NCI-H510A (cell line): ENCODE results near the gene C12orf56.

Source experiments
- DNase-seq: peaks from one replicate; lab custom pipeline; 2025; lab: John Stamatoyannopoulos, UW

The C12orf56 gene

GRCh38 chr12:64390275-64390851 lies at the start of gene C12orf56:
C12orf56 (minus strand) TSS chr12:64390758; CDS start chr12:64390565, 193 bp downstream.
- DNase-seq, result peak; percentile 69

DNA sequence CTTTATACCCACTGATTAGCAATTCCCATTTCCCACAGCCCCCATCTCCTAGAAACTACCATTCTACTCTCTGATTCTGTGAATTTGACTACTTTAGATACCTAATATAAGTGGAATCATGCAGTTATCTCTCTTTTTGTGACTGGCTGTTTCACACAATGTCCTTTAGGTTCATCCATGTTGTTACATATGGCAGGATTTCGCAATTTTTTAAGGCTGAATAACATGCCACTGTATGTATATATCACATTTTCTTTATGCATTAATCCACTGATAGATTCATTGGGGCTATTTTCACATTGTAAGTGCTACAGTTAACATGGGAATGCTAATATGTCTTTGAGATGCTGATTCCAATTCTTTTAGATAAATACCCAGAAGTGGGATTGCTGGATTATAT lies 49.5 kb upstream of the C12orf56 start:
- no peak for DNase-seq

DNA sequence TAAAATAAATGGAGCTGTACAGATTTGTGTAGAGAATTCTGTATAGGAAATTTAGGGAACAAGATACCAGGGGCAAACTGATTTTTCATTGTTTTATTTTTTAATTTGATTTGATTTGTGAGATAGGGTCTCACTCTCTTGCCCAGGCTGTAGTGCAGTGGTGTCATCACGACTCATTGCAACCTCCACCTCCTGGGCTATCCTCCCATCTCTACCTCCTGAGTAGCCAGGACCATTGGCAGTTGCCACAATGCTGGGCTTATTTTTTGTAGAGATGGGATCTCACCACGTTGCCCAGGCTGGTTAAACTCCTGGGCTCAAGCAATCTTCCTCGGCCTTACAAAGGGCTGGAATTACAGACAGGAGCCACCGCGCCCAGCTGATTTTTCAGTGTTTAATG lies 43.4 kb upstream of the C12orf56 start:
- DNase-seq, result no peak

GRCh38 chr12:64431791-64432190 lies 41.2 kb upstream of the C12orf56 start:
- DNase-seq, result no peak

DNA sequence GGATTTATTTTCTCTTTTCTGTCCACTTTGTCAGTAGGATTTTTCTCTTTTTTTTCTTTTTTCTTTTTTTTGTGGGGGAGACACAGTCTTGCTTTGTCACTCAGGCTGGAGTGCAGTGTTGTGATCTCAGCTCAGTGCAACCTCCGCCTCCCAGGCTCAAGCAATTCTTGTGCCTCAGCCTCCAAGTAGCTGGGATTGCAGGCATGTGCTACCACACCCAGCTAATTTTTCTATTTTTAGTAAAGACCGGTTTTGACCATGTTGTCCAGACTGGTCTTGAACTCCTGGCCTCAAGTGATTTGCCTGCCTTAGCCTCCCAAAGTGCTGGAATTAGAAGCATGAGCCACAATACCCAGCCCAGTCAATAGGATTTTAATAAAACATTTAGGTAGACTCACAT lies 40.3 kb upstream of the C12orf56 start:
- DNase-seq, result no peak

GRCh38 chr12:64428956-64429355 lies 38.4 kb upstream of the C12orf56 start:
- DNase-seq, result no peak

DNA sequence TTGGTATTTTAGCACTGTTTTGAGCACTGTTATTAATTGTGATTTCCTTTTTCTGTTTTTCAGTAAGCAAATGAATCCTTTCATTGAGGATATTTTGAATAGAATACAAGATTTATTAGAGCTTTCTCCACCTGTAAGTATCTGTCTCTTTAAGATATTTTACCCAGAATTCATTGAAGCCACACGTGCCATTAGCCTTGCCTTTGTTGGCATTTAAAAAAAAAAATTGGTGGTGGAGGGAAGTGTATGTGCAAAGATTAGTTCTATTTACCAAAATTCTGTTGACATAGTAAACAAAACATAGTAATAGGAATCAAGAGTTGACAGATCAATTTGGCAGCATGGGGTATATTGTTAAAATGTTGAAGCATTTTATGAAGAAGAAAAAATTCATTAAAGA lies 37.4 kb upstream of the C12orf56 start:
- no peak for DNase-seq

DNA sequence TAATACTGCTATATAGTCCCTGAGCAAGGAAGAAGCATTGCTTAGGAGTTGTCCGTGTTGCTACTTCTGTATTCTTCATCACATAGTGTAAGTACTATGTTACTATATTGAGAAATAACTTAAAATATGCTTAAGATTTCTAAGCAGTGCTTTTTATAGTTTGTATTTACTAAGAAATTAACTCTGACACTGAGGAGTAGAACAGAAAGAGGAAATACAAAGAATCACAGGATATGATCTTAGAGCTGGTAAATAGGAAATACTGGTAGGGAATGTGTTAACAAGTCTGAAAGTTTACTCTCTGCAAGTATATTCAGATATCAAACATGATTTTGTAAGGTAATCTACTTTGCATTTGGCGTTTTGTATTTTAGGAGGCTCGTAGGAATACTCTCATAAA lies 29.1 kb upstream of the C12orf56 start:
- no peak for DNase-seq

DNA sequence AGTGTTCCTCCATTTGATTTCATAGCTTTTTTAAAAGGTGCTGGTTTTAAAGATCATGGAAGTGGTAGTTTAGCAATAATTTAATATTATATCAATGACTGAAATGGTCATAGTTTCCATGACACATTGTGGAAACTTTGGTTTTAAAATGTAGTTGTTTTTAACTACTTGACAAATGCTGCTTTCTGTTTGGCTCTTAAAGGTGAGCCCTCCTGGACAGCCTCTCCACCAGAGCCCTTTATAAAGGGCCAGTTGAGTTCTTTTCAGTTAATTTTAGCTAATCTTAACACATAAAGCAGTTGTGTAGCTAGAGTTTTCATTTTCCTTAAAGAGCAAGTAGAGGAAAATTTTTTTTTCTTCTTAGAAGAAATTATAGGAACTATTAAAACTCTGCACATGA lies 27.7 kb upstream of the C12orf56 start:
- no peak for DNase-seq

- DNase-seq, result no peak
Observed at GRCh38 chr12:64413884-64414283, 23.3 kb upstream of the C12orf56 start.

DNA sequence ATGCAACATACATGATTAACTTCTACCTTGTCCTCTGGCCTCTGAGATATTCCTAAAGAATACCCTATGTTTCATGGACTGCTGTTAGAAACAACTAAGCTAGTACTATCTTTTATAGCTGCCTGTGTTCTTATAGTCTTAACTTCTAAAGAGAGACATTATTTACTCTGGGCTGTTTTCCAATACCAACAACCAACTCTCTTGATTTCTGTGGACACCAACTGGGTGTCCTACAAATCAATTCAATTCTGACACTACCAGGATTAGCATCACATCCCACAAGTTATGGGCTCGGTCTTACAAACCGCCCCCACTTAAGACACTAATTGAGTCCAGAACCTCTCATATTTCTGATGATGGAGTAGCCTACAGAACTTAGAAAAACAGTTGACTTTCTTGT lies 21.9 kb upstream of the C12orf56 start:
- DNase-seq, result no peak

- DNase-seq, result no peak
Observed at GRCh38 chr12:64411427-64411826, 20.9 kb upstream of the C12orf56 start.

DNA sequence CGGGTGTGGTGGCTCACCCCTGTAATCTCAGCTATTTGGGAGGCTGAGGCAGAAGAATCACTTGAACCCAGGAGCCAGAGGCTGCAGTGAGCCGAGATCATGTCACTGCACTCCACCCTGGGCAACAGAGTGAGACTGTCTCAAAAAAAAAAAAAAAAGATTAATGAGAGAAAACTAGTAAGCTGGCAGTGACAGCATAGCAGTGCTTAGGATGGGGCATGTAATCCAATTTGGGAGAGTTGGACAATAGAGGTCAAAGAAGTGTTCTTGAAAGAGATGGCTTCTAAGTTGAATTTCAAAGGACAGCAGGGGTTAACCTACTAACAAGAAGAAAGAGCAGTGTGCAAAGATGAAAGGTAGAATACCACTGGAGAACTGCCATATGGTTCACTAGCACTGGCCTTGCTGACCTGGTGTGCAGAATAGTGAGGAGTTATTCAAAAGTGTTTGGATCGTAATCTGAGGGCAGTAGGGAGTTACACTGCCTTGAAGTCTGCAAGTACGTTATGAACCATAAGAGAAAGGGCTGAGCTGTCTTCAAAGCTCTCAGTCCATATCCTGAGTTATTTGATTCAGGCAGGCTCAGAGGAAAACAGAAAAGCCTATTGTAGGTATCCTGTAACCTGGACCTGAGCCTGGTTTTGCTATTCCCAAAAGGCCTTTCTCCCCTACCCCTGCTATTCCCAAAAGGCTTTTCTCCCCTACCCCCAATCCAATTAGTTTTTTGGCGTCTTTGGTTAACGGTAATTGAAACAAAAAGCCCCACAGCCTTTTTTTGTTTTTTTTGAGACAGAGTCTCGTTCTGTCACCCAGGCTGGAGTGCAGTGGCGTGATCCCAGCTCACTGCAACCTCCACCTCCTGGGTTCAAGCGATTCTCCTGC lies 17.0 kb upstream of the C12orf56 start:
- no peak for DNase-seq

GRCh38 chr12:64404470-64405256 lies 14.1 kb upstream of the C12orf56 start:
- peak; percentile 45 for DNase-seq

GRCh38 chr12:64403707-64404469 lies 13.3 kb upstream of the C12orf56 start, which contains the start of gene XPOT:
XPOT (plus strand) TSS chr12:64404392; CDS start chr12:64410036, 5,644 bp downstream.
- peak; percentile 98 for DNase-seq

- DNase-seq, result no peak
Observed at GRCh38 chr12:64402181-64402580, 11.6 kb upstream of the C12orf56 start.

- no peak for DNase-seq
Observed at GRCh38 chr12:64400041-64400440, 9.5 kb upstream of the C12orf56 start.

- no peak for DNase-seq
Observed at GRCh38 chr12:64395739-64396138, 5.2 kb upstream of the C12orf56 start.

DNA sequence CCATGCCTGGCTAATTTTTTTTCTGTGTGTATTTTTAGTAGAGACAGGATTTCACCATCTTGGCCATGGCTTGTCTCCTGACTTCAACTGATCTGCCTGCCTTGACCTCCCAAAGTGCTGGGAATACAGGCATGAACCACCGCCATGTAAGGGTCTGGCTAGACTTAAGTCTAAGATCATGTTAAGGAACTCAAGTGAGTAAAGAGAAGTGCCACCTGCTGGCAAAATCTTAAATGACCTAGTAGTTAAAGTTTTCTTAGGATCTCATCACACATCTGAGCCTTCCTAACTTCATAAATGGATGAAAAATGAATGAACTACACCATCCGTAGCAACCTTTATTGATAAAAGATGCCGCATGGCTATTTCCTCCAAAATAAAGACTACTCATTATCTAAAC lies 1.7 kb upstream of the C12orf56 start:
- DNase-seq, result no peak

DNA sequence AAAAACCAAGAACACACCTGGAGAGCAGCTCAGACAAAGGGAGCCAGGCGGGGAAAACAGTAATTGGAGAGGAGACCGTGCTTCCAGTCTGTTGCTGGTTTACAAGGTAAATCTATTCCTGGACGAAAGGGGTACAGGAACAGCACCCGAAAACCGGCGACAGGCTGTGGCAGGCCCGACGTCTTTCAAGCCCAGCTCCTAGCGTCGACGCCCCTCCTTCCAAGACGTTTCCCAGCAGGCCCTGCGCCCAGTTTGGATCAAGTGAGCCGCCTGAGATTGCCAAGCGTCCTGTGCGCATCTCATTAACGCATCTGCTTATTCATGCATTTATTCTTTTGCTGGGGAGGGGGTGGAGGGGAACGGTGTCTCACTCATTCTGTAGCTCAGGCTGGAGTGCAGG lies 1.4 kb downstream of the C12orf56 start:
- DNase-seq, result peak; percentile 55

DNA sequence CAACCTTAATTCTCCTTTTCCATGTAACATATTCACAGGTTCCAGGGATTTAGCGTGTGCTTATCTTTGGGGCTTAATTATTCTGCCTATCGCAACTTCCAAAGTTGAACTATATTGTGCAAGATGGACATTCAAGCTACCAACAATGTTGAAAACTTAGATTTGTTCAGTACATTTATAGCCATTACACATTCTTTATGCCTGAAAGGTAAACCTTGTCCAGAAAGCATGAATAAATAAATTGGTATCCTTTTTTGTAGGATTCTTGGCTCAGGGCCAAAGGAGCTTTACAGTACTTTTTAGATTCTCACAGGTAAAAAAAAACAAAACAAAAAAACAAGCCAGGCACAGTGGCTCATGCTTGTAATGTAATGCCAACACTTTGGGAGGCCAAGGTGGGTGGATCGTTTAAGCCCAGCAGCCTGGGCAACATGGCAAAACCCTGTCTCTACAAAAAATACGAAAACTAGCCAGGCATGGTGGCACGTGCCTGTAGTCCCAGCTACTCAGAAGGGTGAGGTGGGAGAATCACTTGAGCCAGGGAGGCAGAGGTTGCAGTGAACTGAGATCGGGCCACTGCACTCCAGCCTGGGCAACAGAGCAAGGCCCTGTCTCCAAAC lies 3.3 kb downstream of the C12orf56 start:
- no peak for DNase-seq
